HG03135 (cell line): ENCODE results near the gene MIF.
A peak's percentile ranks its signal among the peaks of the same experiment; 100 is the strongest.
"Not testable (repeated sequence)": the region's sequence is repeated elsewhere in the genome, so short reads cannot be mapped to it uniquely, and the experiment has no call there.

Experiments used
- ATAC-seq: cut with Tn5 transposase; IDR thresholded peaks from one replicate; pipeline ENCODE4 v1.9.1; 2021; ENCODE audit warnings: mild to moderate bottlenecking, moderate library complexity; ENCODE audit not compliant: unreplicated experiment

MIF gene

GRCh38 chr22:23893945-23894709 lies at the start of gene MIF:
Gene MIF, plus strand, starts transcription at chr22:23894383. Its CDS starts 92 bp downstream, at chr22:23894475.
- ATAC-seq = peak; percentile 85

- ATAC-seq = no peak
These were observed 49.4 kb upstream of the MIF start for GRCh38 chr22:23844739-23845202.

- ATAC-seq = no peak
These were observed 48.7 kb upstream of the MIF start for GRCh38 chr22:23845265-23846080.

DNA sequence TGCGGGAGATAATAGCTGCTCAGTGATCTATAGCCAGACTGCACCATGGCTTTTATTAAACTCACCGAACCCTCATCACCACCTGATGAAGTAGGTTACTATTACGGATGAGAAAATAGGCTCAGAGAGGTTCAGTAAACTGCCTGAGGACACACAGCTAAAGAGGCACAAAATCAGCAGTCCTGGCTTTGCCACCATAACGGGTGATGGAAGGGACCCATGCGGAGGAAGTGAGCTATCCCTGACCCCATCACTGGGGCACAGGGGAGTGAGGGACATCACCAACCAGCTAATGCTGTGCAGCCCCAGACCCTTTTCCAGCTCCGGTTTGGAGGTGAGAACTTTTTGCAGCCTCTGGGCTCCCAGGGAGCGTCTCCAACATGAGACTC lies 48.1 kb upstream of the MIF start:
- no peak for ATAC-seq

DNA sequence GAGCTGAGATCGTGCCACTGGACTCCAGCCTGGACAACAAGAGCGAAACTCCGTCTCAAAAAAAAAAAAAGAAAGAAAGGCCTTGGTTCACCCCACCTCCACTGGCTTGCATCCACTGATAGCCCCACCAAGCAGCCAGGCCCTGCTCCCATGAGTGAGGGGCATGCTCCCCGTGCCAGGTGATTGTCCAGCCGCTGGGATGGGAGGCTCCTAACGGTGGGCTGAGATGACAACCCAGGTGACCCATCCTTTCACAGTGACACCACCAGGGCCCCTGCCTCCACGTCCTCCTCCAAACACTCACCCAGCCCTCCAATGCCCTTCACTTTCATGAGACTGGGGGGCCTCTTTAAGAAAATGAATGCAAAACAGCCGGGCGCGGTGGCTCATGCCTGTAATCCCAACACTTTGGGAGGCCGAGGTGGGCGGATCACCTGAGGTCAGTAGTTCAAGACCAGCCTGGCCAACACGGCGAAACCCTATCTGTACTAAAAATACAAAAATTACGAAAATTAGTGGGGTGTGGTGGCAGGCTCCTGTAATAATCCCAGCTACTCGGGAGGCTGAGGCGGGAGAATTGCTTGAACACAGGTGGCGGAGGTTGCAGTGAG lies 46.8 kb upstream of the MIF start:
- no peak for ATAC-seq

DNA sequence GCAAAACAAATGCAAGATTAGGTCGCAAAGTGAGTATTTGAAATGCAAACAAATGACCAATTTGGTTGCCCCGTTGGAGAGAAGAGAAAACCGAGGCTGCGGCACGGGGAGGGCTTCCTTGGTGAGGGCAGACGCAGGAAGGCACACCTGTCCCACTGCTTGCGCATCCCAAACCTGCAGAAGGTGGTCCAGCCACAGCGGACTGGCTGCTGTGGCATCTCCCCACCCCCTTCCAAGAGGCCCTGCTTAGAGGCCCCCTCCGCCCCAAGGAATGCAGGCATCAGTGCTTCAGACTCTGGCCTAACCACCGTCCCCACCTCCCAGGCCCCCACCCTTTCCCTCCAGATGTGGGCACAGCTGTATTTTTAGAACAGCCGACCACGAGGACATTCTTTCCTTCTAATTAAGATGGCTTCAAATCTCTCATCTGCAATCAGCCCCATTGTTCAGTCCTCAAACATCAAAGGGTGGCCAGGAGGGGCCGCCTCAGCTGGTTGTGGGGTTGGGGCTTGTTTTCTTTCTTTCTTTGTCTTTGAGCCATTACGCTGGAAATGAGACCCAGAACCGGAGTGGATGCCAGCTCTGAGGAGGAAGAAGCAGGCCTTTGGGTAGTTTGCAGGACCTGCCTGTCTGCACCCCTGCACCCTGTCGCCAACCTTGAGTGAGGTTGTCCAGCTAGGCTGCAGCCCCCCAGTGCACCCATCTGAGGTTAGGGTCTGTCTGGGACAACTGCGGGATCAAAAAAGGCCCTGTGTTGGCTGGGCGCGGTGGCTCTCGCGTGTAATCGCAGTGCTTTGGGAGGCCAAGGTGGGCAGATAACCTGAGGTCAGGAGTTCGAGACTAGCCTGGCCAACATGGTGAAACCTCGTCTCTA lies 46.0 kb upstream of the MIF start:
- ATAC-seq = no peak

GRCh38 chr22:23849009-23850006 lies 44.9 kb upstream of the MIF start:
- no peak for ATAC-seq

DNA sequence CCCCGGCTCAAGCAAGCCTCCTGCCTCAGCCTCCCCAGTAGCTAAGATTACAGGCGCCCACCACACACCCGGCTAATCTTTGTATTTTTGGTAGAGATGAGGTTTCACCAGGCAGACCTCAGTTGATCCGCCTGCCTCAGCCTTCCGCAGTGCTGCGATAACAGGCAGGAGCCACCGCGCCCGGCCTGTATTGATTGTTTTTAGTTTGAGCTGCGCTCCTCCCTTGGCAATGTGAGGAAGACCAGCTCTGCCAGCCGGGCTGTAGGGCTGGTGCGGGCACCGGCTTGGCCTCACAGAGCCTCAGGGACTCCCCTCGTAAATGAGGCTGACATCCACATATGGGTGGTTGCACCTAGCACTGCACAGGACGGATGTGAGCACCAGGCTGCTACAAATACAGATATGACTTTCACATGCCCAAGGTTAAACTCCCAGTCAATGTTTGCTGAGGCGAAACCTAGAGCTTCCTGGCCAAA lies 44.0 kb upstream of the MIF start:
- peak; percentile 58 for ATAC-seq

DNA sequence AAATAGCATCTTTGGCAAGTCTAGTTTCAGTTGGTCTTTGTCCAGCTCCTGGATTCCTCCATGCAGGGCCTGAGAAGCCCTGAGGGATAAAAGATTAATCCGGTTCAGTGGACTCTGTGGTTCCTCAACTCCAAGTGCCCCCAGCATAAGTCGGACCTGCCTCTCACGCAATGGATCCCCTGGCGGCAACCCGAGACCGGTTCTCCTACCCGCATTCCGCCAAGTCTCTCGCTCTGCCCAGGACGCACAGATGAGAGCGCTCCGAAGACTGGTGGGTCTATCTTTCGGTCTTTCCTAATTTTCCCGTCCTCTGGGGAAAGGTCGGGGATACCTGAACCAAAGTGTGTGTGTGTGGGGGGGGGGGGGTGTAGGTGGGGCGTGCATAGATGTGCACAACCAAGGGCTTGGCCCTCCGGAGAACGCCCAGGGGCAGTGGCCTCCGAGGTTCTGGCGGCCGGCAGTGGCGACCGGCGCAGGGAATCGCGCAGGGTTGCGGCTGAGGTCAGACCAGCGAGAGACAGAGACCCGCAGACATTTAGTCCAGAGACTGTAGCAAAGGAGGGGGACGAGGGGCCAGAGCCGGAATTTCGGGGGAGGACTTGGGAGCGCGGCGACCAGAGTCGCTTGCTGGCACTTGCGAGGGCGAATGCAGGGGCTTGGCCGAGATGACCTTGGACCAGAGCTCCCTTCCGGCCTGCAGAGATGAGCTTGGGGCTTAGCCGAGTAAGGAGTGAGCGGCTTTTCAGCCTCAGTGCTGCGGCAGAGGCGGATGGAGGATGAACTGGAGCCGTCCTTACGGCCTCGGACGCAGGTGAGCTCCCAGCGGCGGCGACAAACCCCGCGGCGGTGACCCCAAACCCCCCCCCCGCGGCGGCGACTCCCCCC lies 37.2 kb upstream of the MIF start:
- ATAC-seq = peak; percentile 51

- peak; percentile 85 for ATAC-seq
These were observed 36.3 kb upstream of the MIF start, which contains the start of gene SLC2A11 for GRCh38 chr22:23857606-23858483. Gene SLC2A11, plus strand, starts transcription at chr22:23857875. Its CDS starts 125 bp downstream, at chr22:23858000.

- ATAC-seq = no peak
These were observed 35.7 kb upstream of the MIF start for GRCh38 chr22:23858484-23858815.

- no peak for ATAC-seq
These were observed 35.0 kb upstream of the MIF start for GRCh38 chr22:23859201-23859600.

DNA sequence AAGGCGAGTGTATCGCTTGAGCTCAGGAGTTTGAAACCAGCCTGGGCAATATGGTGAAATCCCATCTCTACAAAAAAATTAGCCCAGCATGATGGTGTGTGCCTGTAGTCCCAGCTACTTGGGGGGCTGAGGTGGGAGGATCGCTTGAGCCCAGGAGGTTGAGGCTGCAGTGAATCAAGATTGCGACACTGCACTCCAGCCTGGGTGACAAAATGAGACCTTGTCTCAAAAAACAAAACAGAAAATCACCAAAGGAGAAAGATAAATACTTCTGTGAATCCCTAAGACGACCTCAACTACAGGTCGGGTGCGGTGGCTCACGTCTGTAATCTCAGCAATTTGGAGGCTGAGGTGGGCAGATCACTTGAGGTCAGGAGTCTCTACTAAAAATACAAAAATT lies 34.0 kb upstream of the MIF start:
- ATAC-seq = not testable (repeated sequence)

- no peak for ATAC-seq
These were observed 32.1 kb upstream of the MIF start for GRCh38 chr22:23862103-23862502.

- not testable (repeated sequence) for ATAC-seq
These were observed 29.6 kb upstream of the MIF start for GRCh38 chr22:23864499-23865154.

DNA sequence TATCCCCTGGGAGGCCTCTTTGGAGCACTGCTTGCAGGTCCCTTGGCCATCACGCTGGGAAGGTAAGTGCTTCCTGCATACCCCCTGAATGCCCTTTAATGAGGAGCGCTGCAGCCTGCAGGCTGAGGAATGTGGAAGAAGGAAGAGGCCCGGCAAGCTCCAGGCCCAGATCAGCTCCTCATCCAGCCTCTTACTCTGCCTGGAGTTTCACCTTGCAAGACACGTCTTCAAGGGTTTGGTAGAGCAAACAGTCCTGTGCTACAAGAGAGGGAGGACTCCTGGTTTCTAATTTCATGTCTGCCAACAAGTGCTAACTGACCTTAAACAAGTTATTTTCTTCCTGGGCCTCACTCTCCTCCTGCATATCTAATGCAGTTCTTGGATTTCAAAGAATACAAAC lies 25.6 kb upstream of the MIF start:
- ATAC-seq = no peak

GRCh38 chr22:23874871-23875270 lies 19.3 kb upstream of the MIF start:
- no peak for ATAC-seq
